WTC11 (cell line): ENCODE measurements around the gene COL4A2. TPM values are rescaled to one million over a fixed set of nuclear protein-coding genes. Genes with fewer than 3 reads are reported as not detected.

Experiments used
- ATAC-seq: fragments of 200-7000 bp; cut with Tn5 transposase; 2 replicates; pipeline ENCODE4 v1.10.0; 2021; ENCODE audit warnings: mild to moderate bottlenecking, moderate library complexity
- CTCF ChIA-PET: fragments of 300-600 bp; sonication (Branson Sonifier 250); formaldehyde crosslinking; loops from one replicate; lab custom pipeline; 2021; ENCODE audit warnings: antibody characterized with exemption; lab: Charles Lee
- POLR2A ChIA-PET: fragments of 350-600 bp; sonication (Branson Sonifier 250); formaldehyde crosslinking; loops from one replicate; lab custom pipeline; 2021; ENCODE audit warnings: antibody characterized with exemption; lab: Charles Lee
- DNase-seq: peaks from one replicate; pipeline ENCODE4 v3.0.0; 2021; ENCODE audit warnings: low spot score
- H3K27ac Mint-ChIP-seq: 2 replicates; pipeline ENCODE4 v1.8.0; 2021; ENCODE audit warnings: mixed read lengths
- H3K27me3 Mint-ChIP-seq: 2 replicates; pipeline ENCODE4 v1.8.0; 2021; ENCODE audit warnings: low read depth, mild to moderate bottlenecking, moderate library complexity, mixed read lengths
- H3K36me3 Mint-ChIP-seq: 2 replicates; pipeline ENCODE4 v1.8.0; 2021; ENCODE audit warnings: mixed read lengths
- H3K4me1 Mint-ChIP-seq: 2 replicates; pipeline ENCODE4 v1.8.0; 2022; ENCODE audit warnings: mixed read lengths
- H3K4me3 Mint-ChIP-seq: 2 replicates; pipeline ENCODE4 v1.8.0; 2021; ENCODE audit warnings: mild to moderate bottlenecking, moderate library complexity, mixed read lengths
- H3K9me3 Mint-ChIP-seq: 2 replicates; pipeline ENCODE4 v1.8.0; 2021; ENCODE audit warnings: mixed read lengths
- ESRRA ChIP-seq: sonication (generic); formaldehyde crosslinking; IDR thresholded peaks from 2 replicates; pipeline ENCODE4 v1.8.1; 2022; ENCODE audit warnings: mild to moderate bottlenecking, missing genetic modification reagents, borderline replicate concordance
- FOXP1 ChIP-seq: sonication (generic); formaldehyde crosslinking; IDR thresholded peaks from 2 replicates; pipeline ENCODE4 v1.8.0; 2022; ENCODE audit warnings: missing genetic modification reagents, mild to moderate bottlenecking, moderate library complexity, borderline replicate concordance
- GABPB1 ChIP-seq: sonication (generic); formaldehyde crosslinking; IDR thresholded peaks from 2 replicates; pipeline ENCODE4 v1.8.1; 2023; ENCODE audit warnings: mild to moderate bottlenecking, missing genetic modification reagents
- GTF2I ChIP-seq: fragments of 250-450 bp; sonication (Bioruptor Pico); conservative IDR thresholded peaks from 2 replicates; pipeline ENCODE4 v1.4.0; 2021; ENCODE audit warnings: mild to moderate bottlenecking
- IRF2 ChIP-seq: sonication (generic); formaldehyde crosslinking; IDR thresholded peaks from 2 replicates; pipeline ENCODE4 v1.8.0; 2022; ENCODE audit warnings: low read depth, missing genetic modification reagents, borderline replicate concordance
- JAZF1 ChIP-seq: fragments of 250-450 bp; sonication (Bioruptor Pico); IDR thresholded peaks from 2 replicates; pipeline ENCODE4 v1.9.0; 2021; ENCODE audit warnings: moderate library complexity, mild to moderate bottlenecking, inconsistent platforms
- NR1H2 ChIP-seq: sonication (generic); formaldehyde crosslinking; IDR thresholded peaks from 2 replicates; pipeline ENCODE4 v1.9.0; 2021; ENCODE audit warnings: mild to moderate bottlenecking, moderate library complexity, missing genetic modification reagents
- SMAD4 ChIP-seq: sonication (generic); formaldehyde crosslinking; IDR thresholded peaks from 2 replicates; pipeline ENCODE4 v1.8.0; 2022; ENCODE audit warnings: mild to moderate bottlenecking, missing genetic modification reagents
- TEAD1 ChIP-seq: sonication (generic); formaldehyde crosslinking; IDR thresholded peaks from 2 replicates; pipeline ENCODE4 v1.8.0; 2022; ENCODE audit warnings: mild to moderate bottlenecking, missing genetic modification reagents
- ZNF121 ChIP-seq: sonication (generic); formaldehyde crosslinking; IDR thresholded peaks from 2 replicates; pipeline ENCODE4 v1.8.0; 2023; ENCODE audit warnings: missing genetic modification reagents
- ZNF232 ChIP-seq: sonication (generic); formaldehyde crosslinking; IDR thresholded peaks from 2 replicates; pipeline ENCODE4 v1.8.0; 2022; ENCODE audit warnings: mild to moderate bottlenecking, missing genetic modification reagents
- ZNF317 ChIP-seq: sonication (generic); formaldehyde crosslinking; IDR thresholded peaks from 2 replicates; pipeline ENCODE4 v1.8.1; 2023; ENCODE audit warnings: low read depth, mild to moderate bottlenecking, moderate library complexity, missing genetic modification reagents, borderline replicate concordance
- ZNF423 ChIP-seq: fragments of 250-450 bp; sonication (Bioruptor Pico); IDR thresholded peaks from 2 replicates; pipeline ENCODE4 v2.1.2; 2022; ENCODE audit warnings: mild to moderate bottlenecking, moderate library complexity
- total RNA-seq: library from RNA; stranded (reverse); gene quantifications from 3 replicates; pipeline ENCODE4 v1.2.3, GENCODE V29; 2021
- TF ChIP-seq, protein P1 (sequence below): sonication (generic); formaldehyde crosslinking; IDR thresholded peaks from 2 replicates; pipeline ENCODE4 v1.8.1; 2022; ENCODE audit warnings: mild to moderate bottlenecking, moderate library complexity, missing genetic modification reagents
- TF ChIP-seq, protein P2 (sequence below): sonication (generic); formaldehyde crosslinking; IDR thresholded peaks from 2 replicates; pipeline ENCODE4 v1.8.0; 2023; ENCODE audit warnings: mild to moderate bottlenecking, missing genetic modification reagents
- TF ChIP-seq, protein P3 (sequence below): sonication (generic); formaldehyde crosslinking; IDR thresholded peaks from 2 replicates; pipeline ENCODE4 v1.8.1; 2023; ENCODE audit warnings: mild to moderate bottlenecking, moderate library complexity, missing genetic modification reagents
- TF ChIP-seq, protein P4 (sequence below): sonication (generic); formaldehyde crosslinking; IDR thresholded peaks from 2 replicates; pipeline ENCODE4 v1.8.0; 2022; ENCODE audit warnings: missing genetic modification reagents
- TF ChIP-seq, protein P5 (sequence below): sonication (generic); formaldehyde crosslinking; IDR thresholded peaks from 2 replicates; pipeline ENCODE4 v1.8.0; 2023; ENCODE audit warnings: missing genetic modification reagents, mild to moderate bottlenecking, borderline replicate concordance

The COL4A2 gene
- total RNA-seq, 1 experiment from 2014 or later, result 109 TPM

DNA sequence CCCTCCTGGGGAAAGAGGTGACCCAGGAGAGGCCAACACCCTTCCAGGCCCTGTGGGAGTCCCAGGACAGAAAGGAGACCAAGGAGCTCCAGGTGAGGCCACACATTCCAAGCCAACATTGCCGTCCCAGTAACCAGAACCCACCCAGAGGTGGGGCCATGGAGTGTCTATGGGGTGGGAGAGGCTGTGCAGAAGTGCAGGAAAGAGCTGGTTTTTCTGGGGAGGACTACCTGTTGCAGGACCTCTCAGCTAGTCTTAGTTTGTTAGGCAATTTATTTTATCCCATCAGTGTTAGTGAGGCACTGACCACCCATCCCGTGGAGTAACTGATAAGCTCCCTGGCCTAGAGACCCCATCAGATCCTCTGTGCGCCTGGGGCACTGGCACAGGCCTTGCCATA lies 188.3 kb downstream of the COL4A2 start:
- H3K27ac Mint-ChIP-seq, result no peak overlapping the region
- POLR2A ChIA-PET, result no interaction called here
- CTCF ChIA-PET, result no interaction called here

DNA sequence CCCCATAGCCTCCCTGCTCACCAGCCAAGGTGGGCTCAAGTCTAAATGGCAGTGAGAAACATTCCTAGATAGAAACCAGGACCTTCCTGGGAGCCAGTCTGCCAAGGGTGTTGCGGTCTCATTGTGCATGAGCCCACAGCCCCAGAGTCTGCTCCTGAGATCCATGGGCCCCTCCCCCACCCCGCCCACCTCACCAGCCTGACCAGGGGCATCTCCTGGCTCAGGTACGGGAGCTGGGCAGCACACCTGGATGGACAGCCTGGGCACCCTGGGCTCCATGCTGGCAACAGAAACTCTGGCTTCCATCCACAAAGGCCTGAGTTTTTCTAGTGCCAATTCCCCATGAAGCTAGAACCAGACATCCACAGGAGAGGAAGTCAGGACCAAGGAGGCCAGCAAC lies 188.8 kb downstream of the COL4A2 start:
- Mint-ChIP-seq H3K27ac (no peak overlapping the region), H3K4me1 (no peaks in the 10 kb centered on the region), H3K27me3 (no peaks in the 10 kb centered on the region; the same call in 1 of the 2 replicates), H3K9me3 (peaks cover 5% of the 10 kb centered on the region), H3K4me3 (no peak overlapping the region), H3K36me3 (peaks cover 64% of the 10 kb centered on the region)
- no peak for ATAC-seq
- ChIA-PET CTCF (no interaction called here), POLR2A (no interaction called here)
- no peak for DNase-seq
- TF ChIP-seq GABPB1 (CRISPR knock-in tag), result no peak
- TF ChIP-seq, protein P1, sequence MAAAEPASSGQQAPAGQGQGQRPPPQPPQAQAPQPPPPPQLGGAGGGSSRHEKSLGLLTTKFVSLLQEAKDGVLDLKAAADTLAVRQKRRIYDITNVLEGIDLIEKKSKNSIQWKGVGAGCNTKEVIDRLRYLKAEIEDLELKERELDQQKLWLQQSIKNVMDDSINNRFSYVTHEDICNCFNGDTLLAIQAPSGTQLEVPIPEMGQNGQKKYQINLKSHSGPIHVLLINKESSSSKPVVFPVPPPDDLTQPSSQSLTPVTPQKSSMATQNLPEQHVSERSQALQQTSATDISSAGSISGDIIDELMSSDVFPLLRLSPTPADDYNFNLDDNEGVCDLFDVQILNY (CRISPR knock-in tag), result no peak
- no peak for TF ChIP-seq TEAD1 (CRISPR knock-in tag)
- TF ChIP-seq ZNF121, result no peak
- TF ChIP-seq, protein P2, sequence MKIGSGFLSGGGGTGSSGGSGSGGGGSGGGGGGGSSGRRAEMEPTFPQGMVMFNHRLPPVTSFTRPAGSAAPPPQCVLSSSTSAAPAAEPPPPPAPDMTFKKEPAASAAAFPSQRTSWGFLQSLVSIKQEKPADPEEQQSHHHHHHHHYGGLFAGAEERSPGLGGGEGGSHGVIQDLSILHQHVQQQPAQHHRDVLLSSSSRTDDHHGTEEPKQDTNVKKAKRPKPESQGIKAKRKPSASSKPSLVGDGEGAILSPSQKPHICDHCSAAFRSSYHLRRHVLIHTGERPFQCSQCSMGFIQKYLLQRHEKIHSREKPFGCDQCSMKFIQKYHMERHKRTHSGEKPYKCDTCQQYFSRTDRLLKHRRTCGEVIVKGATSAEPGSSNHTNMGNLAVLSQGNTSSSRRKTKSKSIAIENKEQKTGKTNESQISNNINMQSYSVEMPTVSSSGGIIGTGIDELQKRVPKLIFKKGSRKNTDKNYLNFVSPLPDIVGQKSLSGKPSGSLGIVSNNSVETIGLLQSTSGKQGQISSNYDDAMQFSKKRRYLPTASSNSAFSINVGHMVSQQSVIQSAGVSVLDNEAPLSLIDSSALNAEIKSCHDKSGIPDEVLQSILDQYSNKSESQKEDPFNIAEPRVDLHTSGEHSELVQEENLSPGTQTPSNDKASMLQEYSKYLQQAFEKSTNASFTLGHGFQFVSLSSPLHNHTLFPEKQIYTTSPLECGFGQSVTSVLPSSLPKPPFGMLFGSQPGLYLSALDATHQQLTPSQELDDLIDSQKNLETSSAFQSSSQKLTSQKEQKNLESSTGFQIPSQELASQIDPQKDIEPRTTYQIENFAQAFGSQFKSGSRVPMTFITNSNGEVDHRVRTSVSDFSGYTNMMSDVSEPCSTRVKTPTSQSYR, result no peak
- no peak for TF ChIP-seq IRF2
- TF ChIP-seq, protein P3, sequence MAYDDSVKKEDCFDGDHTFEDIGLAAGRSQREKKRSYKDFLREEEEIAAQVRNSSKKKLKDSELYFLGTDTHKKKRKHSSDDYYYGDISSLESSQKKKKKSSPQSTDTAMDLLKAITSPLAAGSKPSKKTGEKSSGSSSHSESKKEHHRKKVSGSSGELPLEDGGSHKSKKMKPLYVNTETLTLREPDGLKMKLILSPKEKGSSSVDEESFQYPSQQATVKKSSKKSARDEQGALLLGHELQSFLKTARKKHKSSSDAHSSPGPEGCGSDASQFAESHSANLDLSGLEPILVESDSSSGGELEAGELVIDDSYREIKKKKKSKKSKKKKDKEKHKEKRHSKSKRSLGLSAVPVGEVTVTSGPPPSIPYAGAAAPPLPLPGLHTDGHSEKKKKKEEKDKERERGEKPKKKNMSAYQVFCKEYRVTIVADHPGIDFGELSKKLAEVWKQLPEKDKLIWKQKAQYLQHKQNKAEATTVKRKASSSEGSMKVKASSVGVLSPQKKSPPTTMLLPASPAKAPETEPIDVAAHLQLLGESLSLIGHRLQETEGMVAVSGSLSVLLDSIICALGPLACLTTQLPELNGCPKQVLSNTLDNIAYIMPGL (CRISPR knock-in tag), result no peak
- no peak for TF ChIP-seq SMAD4 (CRISPR knock-in tag)
- no peak for TF ChIP-seq ZNF317
- TF ChIP-seq GTF2I (CRISPR knock-in tag), result no peak
- TF ChIP-seq NR1H2 (CRISPR knock-in tag), result no peak
- TF ChIP-seq, protein P4, sequence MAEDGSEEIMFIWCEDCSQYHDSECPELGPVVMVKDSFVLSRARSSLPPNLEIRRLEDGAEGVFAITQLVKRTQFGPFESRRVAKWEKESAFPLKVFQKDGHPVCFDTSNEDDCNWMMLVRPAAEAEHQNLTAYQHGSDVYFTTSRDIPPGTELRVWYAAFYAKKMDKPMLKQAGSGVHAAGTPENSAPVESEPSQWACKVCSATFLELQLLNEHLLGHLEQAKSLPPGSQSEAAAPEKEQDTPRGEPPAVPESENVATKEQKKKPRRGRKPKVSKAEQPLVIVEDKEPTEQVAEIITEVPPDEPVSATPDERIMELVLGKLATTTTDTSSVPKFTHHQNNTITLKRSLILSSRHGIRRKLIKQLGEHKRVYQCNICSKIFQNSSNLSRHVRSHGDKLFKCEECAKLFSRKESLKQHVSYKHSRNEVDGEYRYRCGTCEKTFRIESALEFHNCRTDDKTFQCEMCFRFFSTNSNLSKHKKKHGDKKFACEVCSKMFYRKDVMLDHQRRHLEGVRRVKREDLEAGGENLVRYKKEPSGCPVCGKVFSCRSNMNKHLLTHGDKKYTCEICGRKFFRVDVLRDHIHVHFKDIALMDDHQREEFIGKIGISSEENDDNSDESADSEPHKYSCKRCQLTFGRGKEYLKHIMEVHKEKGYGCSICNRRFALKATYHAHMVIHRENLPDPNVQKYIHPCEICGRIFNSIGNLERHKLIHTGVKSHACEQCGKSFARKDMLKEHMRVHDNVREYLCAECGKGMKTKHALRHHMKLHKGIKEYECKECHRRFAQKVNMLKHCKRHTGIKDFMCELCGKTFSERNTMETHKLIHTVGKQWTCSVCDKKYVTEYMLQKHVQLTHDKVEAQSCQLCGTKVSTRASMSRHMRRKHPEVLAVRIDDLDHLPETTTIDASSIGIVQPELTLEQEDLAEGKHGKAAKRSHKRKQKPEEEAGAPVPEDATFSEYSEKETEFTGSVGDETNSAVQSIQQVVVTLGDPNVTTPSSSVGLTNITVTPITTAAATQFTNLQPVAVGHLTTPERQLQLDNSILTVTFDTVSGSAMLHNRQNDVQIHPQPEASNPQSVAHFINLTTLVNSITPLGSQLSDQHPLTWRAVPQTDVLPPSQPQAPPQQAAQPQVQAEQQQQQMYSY, result no peak

More for the DNA sequence above, 188.3 kb downstream of the COL4A2 start:
- peaks cover 5% of the 10 kb centered on the region for H3K9me3 Mint-ChIP-seq
- no peaks in the 10 kb centered on the region; the same call in 1 of the 2 replicates for H3K27me3 Mint-ChIP-seq
- DNase-seq (no peak), ATAC-seq (no peak)
- H3K4me1 Mint-ChIP-seq, result no peaks in the 10 kb centered on the region
- peaks cover 59% of the 10 kb centered on the region for H3K36me3 Mint-ChIP-seq
- H3K4me3 Mint-ChIP-seq, result no peak overlapping the region
- TF ChIP-seq ZNF423 (CRISPR knock-in tag) (no peak), NR1H2 (CRISPR knock-in tag) (no peak), ZNF232 (CRISPR knock-in tag) (no peak), FOXP1 (no peak), JAZF1 (CRISPR knock-in tag) (no peak), ESRRA (CRISPR knock-in tag) (no peak)
- TF ChIP-seq, protein P2, result no peak
- TF ChIP-seq, protein P5, sequence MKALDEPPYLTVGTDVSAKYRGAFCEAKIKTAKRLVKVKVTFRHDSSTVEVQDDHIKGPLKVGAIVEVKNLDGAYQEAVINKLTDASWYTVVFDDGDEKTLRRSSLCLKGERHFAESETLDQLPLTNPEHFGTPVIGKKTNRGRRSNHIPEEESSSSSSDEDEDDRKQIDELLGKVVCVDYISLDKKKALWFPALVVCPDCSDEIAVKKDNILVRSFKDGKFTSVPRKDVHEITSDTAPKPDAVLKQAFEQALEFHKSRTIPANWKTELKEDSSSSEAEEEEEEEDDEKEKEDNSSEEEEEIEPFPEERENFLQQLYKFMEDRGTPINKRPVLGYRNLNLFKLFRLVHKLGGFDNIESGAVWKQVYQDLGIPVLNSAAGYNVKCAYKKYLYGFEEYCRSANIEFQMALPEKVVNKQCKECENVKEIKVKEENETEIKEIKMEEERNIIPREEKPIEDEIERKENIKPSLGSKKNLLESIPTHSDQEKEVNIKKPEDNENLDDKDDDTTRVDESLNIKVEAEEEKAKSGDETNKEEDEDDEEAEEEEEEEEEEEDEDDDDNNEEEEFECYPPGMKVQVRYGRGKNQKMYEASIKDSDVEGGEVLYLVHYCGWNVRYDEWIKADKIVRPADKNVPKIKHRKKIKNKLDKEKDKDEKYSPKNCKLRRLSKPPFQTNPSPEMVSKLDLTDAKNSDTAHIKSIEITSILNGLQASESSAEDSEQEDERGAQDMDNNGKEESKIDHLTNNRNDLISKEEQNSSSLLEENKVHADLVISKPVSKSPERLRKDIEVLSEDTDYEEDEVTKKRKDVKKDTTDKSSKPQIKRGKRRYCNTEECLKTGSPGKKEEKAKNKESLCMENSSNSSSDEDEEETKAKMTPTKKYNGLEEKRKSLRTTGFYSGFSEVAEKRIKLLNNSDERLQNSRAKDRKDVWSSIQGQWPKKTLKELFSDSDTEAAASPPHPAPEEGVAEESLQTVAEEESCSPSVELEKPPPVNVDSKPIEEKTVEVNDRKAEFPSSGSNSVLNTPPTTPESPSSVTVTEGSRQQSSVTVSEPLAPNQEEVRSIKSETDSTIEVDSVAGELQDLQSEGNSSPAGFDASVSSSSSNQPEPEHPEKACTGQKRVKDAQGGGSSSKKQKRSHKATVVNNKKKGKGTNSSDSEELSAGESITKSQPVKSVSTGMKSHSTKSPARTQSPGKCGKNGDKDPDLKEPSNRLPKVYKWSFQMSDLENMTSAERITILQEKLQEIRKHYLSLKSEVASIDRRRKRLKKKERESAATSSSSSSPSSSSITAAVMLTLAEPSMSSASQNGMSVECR (CRISPR knock-in tag), result no peak
